ENCODE data around the gene HACD3. TPM values are rescaled to one million over a fixed set of nuclear protein-coding genes. Genes with fewer than 3 reads are reported as not detected.

Gene HACD3
- total and polyA plus RNA-seq, 2 donors from 2014 or later = 52.1 to 89.3 TPM

GRCh38 chr15:65603134-65603533 lies 72.9 kb downstream of the HACD3 start:
- Histone ChIP-seq H3K27me3 (ENCODE audit: control insufficient read depth, insufficient read depth, low read length) (no peaks in the 10 kb centered on the region), H3K9ac (ENCODE audit: low read length in 3 of 3) (no peak overlapping the region), H3K27ac (ENCODE audit: low read depth in 2 of 2, low read length in 2 of 2) (no peak overlapping the region), H3K9me3 (ENCODE audit: control insufficient read depth in 2 of 3, insufficient read depth in 1 of 3, low read length in 3 of 3) (no peaks in the 10 kb centered on the region), H3K36me3 (ENCODE audit: control insufficient read depth in 2 of 3, insufficient read depth in 3 of 3, low read length in 3 of 3) (peaks cover 0 to 22% (median 13%) of the 10 kb centered on the region in 3 donors), H3K4me3 (ENCODE audit: low read length in 3 of 3) (no peak overlapping the region), H3K4me1 (ENCODE audit: control insufficient read depth in 2 of 3, insufficient read depth in 2 of 3, low read depth in 1 of 3, low read length in 3 of 3) (no peaks in the 10 kb centered on the region)
- FAIRE-seq = no peak
- no peak for TF ChIP-seq CTCF (IDR thresholded peaks at IDR 0.05; ENCODE audit: borderline replicate concordance, extremely low read depth, insufficient read depth)
- DNase-seq = no peak
- intact Hi-C loops (cut with DNase I) = no loop called here

GRCh38 chr15:65603559-65603958 lies 73.3 kb downstream of the HACD3 start:
- Histone ChIP-seq H3K9me3 (ENCODE audit: control insufficient read depth in 2 of 3, insufficient read depth in 1 of 3, low read length in 3 of 3) (no peaks in the 10 kb centered on the region), H3K27ac (ENCODE audit: low read depth in 2 of 2, low read length in 2 of 2) (no peak overlapping the region), H3K4me3 (ENCODE audit: low read length in 3 of 3) (no peak overlapping the region), H3K9ac (ENCODE audit: low read length in 3 of 3) (no peak overlapping the region), H3K4me1 (ENCODE audit: control insufficient read depth in 2 of 3, insufficient read depth in 2 of 3, low read depth in 1 of 3, low read length in 3 of 3) (no peaks in the 10 kb centered on the region), H3K36me3 (ENCODE audit: control insufficient read depth in 2 of 3, insufficient read depth in 3 of 3, low read length in 3 of 3) (peaks cover 0 to 18% (median 10%) of the 10 kb centered on the region in 3 donors), H3K27me3 (ENCODE audit: control insufficient read depth, insufficient read depth, low read length) (no peaks in the 10 kb centered on the region)
- no peak for FAIRE-seq
- DNase-seq = no peak
- intact Hi-C loops (cut with DNase I) = no loop called here
- no peak for TF ChIP-seq CTCF (IDR thresholded peaks at IDR 0.05; ENCODE audit: borderline replicate concordance, extremely low read depth, insufficient read depth)

- Histone ChIP-seq H3K27ac (ENCODE audit: low read depth in 2 of 2, low read length in 2 of 2) (peak within 1 kb of the TSS; percentile 92 to 97), H3K4me1 (ENCODE audit: control insufficient read depth in 2 of 3, insufficient read depth in 2 of 3, low read depth in 1 of 3, low read length in 3 of 3) (peaks cover 0 to 19% (median 15%) of the 10 kb centered on the region in 3 donors), H3K9me3 (ENCODE audit: control insufficient read depth in 2 of 3, insufficient read depth in 1 of 3, low read length in 3 of 3) (no peaks in the 10 kb centered on the region), H3K9ac (ENCODE audit: low read length in 3 of 3) (peak within 1 kb of the TSS; percentile 69 to 97 (median 91)), H3K36me3 (ENCODE audit: control insufficient read depth in 2 of 3, insufficient read depth in 3 of 3, low read length in 3 of 3) (peaks cover 0 to 2% (median 0%) of the 10 kb centered on the region in 3 donors), H3K4me3 (ENCODE audit: low read length in 3 of 3) (peak within 1 kb of the TSS; percentile 81 to 97 (median 92)), H3K27me3 (ENCODE audit: control insufficient read depth, insufficient read depth, low read length) (no peaks in the 10 kb centered on the region)
- no peak for FAIRE-seq
- TF ChIP-seq CTCF (IDR thresholded peaks at IDR 0.05; ENCODE audit: borderline replicate concordance, extremely low read depth, insufficient read depth) = peak; percentile 53
- peak; percentile 98 to 99 (median 99) for DNase-seq
- intact Hi-C loops (cut with DNase I) = no loop called here
Measured at GRCh38 chr15:65610871-65611718, 80.8 kb downstream of the HACD3 start, which contains the start of gene INTS14. Gene INTS14 (minus strand): TSS chr15:65611131. CDS start chr15:65607380, 3,751 bp downstream.
